ENCODE measurements around the gene VIPAS39.

VIPAS39 gene

DNA sequence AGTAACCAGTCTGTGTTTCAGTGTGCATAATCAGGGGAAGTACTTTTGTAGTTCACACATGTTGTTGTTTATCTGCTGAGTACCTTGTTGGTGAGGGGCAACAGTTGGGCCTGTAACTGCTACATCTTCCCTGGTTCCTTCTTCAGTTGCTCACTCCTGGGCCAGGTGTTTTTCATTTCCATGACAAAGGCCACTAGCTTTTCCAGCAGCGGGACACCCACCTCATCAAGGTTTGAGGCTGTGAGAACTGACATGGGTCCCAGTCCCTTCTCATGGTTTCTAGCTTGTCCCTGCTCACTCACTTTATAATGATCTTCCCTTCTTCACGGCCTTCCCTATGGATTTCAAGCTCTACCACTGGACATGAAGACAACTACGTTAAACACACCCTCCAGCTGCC lies 32.5 kb downstream of the VIPAS39 start:
- Histone ChIP-seq H3K4me2 (ENCODE audit: low read length) (no peak overlapping the region), H3K18ac (ENCODE audit: low read length) (no peak overlapping the region), H2BK120ac (ENCODE audit: insufficient read depth, low read length, poor library complexity) (no peak overlapping the region), H3K23ac (ENCODE audit: low read length) (no peak overlapping the region), H3K36me3 (ENCODE audit: control insufficient read depth in 1 of 2, insufficient read depth in 2 of 2, low read length in 2 of 2) (peaks cover 21 to 45% of the 10 kb centered on the region in 2 experiments), H3K14ac (ENCODE audit: low read length) (no peak overlapping the region), H3K9me3 (ENCODE audit: insufficient read depth, low read depth, low read length) (no peaks in the 10 kb centered on the region), H3K4me3 (ENCODE audit: low read depth, low read length) (no peak overlapping the region), H3K79me2 (ENCODE audit: control insufficient read depth, insufficient read depth, low read length, poor library complexity) (no peaks in the 10 kb centered on the region), H4K91ac (ENCODE audit: low read depth, low read length) (no peak overlapping the region), H2BK5ac (ENCODE audit: low read depth, low read length, poor library complexity) (no peak overlapping the region), H4K8ac (ENCODE audit: low read depth, low read length) (no peak overlapping the region), H3K79me1 (ENCODE audit: low read length) (no peaks in the 10 kb centered on the region), H3K4ac (ENCODE audit: low read depth, low read length) (no peak overlapping the region), H2AK5ac (ENCODE audit: low read length) (no peak overlapping the region), H2BK12ac (ENCODE audit: low read length) (no peak overlapping the region), H3K4me1 (ENCODE audit: control insufficient read depth in 1 of 2, insufficient read depth in 2 of 2, low read length in 2 of 2) (no peaks in the 10 kb centered on the region), H4K12ac (ENCODE audit: low read depth, low read length) (no peak overlapping the region), H2AFZ (ENCODE audit: insufficient read depth, low read length, poor library complexity) (no peak overlapping the region), H3K27me3 (ENCODE audit: insufficient read depth, low read length) (no peaks in the 10 kb centered on the region), H3K9ac (ENCODE audit: low read length) (no peak overlapping the region), H3K27ac (ENCODE audit: low read depth, low read length) (no peak overlapping the region)
- no peak for DNase-seq
- no CpG with 5 or more reads among the region's 3 CpGs for WGBS (ENCODE audit: extremely low coverage, insufficient coverage, insufficient read length)

DNA sequence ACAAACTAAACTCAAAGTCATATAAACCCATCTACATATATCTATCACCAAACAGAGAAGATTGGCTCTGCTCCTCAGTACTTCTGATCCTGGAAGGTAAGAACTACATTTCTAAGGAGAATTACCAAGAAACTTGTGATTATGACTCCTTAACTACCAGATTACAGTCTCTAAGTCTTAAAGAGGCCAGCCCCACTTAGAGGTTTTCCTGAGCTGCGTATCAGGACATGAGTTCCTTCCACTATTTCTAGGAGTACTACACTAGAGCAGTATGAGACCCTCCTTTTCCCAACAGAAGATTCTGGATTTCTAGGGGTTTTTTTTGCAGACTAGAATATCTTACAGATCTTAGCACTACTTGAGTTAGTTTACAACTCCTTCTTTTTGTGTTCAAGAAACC lies 34.0 kb downstream of the VIPAS39 start, which contains the start of gene NOXRED1:
TSS of gene NOXRED1 (minus strand) at position 101 of the 400 bp plus-strand sequence. CDS start 634 bp downstream, outside the sequence.
- H2BK12ac ChIP-seq (ENCODE audit: low read length), result no peak within 1 kb of the TSS
- no CpG with 5 or more reads among the region's 1 CpG for WGBS (ENCODE audit: extremely low coverage, insufficient coverage, insufficient read length)
- no peak within 1 kb of the TSS for H3K27ac ChIP-seq (ENCODE audit: low read depth, low read length)
- H2AFZ ChIP-seq (ENCODE audit: insufficient read depth, low read length, poor library complexity), result no peak within 1 kb of the TSS
- no peaks in the 10 kb centered on the region for H3K79me2 ChIP-seq (ENCODE audit: control insufficient read depth, insufficient read depth, low read length, poor library complexity)
- no peaks in the 10 kb centered on the region for H3K79me1 ChIP-seq (ENCODE audit: low read length)
- H4K91ac ChIP-seq (ENCODE audit: low read depth, low read length), result no peak within 1 kb of the TSS
- H3K4me2 ChIP-seq (ENCODE audit: low read length), result no peak within 1 kb of the TSS
- H4K12ac ChIP-seq (ENCODE audit: low read depth, low read length), result no peak within 1 kb of the TSS
- H2AK5ac ChIP-seq (ENCODE audit: low read length), result no peak within 1 kb of the TSS
- no peak within 1 kb of the TSS for H2BK120ac ChIP-seq (ENCODE audit: insufficient read depth, low read length, poor library complexity)
- no peak within 1 kb of the TSS for H3K14ac ChIP-seq (ENCODE audit: low read length)
- H3K4ac ChIP-seq (ENCODE audit: low read depth, low read length), result no peak within 1 kb of the TSS
- H3K18ac ChIP-seq (ENCODE audit: low read length), result no peak within 1 kb of the TSS
- H4K8ac ChIP-seq (ENCODE audit: low read depth, low read length), result no peak within 1 kb of the TSS
- H3K27me3 ChIP-seq (ENCODE audit: insufficient read depth, low read length), result no peaks in the 10 kb centered on the region
- H3K9me3 ChIP-seq (ENCODE audit: insufficient read depth, low read depth, low read length), result peaks cover 2% of the 10 kb centered on the region
- no peak within 1 kb of the TSS for H3K4me3 ChIP-seq (ENCODE audit: low read depth, low read length)
- H3K9ac ChIP-seq (ENCODE audit: low read length), result no peak within 1 kb of the TSS
- no peak for DNase-seq
- H3K4me1 ChIP-seq (ENCODE audit: control insufficient read depth in 1 of 2, insufficient read depth in 2 of 2, low read length in 2 of 2), result no peaks in the 10 kb centered on the region
- H2BK5ac ChIP-seq (ENCODE audit: low read depth, low read length, poor library complexity), result no peak within 1 kb of the TSS
- H3K23ac ChIP-seq (ENCODE audit: low read length), result no peak within 1 kb of the TSS
- H3K36me3 ChIP-seq (ENCODE audit: control insufficient read depth in 1 of 2, insufficient read depth in 2 of 2, low read length in 2 of 2), result peaks cover 20 to 33% of the 10 kb centered on the region in 2 experiments

DNA sequence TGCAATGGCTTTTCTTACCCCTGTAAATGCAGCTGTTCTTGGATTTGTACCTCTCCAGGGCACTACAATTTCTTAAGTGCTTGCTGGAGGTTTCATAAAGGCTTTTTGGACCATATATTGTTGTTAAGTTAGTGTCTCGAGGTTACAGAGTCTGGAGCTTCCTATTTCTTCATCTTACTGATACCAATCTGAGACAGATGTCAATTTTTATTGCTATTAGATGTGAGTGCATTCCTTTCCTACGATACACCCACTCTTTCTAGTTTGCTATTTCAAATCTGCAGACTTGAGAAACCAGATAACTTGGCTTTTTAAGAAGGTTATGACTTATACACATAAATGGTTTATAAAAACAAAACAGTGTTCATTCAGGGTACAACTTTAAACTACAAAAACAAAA lies 36.2 kb downstream of the VIPAS39 start:
- Histone ChIP-seq H4K8ac (ENCODE audit: low read depth, low read length) (no peak overlapping the region), H3K4me3 (ENCODE audit: low read depth, low read length) (no peak overlapping the region), H3K4me2 (ENCODE audit: low read length) (no peak overlapping the region), H3K4ac (ENCODE audit: low read depth, low read length) (no peak overlapping the region), H2AK5ac (ENCODE audit: low read length) (no peak overlapping the region), H3K9me3 (ENCODE audit: insufficient read depth, low read depth, low read length) (peaks cover 4% of the 10 kb centered on the region), H3K36me3 (ENCODE audit: control insufficient read depth in 1 of 2, insufficient read depth in 2 of 2, low read length in 2 of 2) (peaks cover 14 to 17% of the 10 kb centered on the region in 2 experiments), H4K91ac (ENCODE audit: low read depth, low read length) (no peak overlapping the region), H3K79me1 (ENCODE audit: low read length) (no peaks in the 10 kb centered on the region), H2AFZ (ENCODE audit: insufficient read depth, low read length, poor library complexity) (no peak overlapping the region), H3K9ac (ENCODE audit: low read length) (no peak overlapping the region), H4K12ac (ENCODE audit: low read depth, low read length) (no peak overlapping the region), H3K23ac (ENCODE audit: low read length) (no peak overlapping the region), H3K18ac (ENCODE audit: low read length) (no peak overlapping the region), H2BK12ac (ENCODE audit: low read length) (no peak overlapping the region), H3K79me2 (ENCODE audit: control insufficient read depth, insufficient read depth, low read length, poor library complexity) (no peaks in the 10 kb centered on the region), H3K27me3 (ENCODE audit: insufficient read depth, low read length) (no peaks in the 10 kb centered on the region), H3K4me1 (ENCODE audit: control insufficient read depth in 1 of 2, insufficient read depth in 2 of 2, low read length in 2 of 2) (no peaks in the 10 kb centered on the region), H2BK5ac (ENCODE audit: low read depth, low read length, poor library complexity) (no peak overlapping the region), H3K27ac (ENCODE audit: low read depth, low read length) (no peak overlapping the region), H3K14ac (ENCODE audit: low read length) (no peak overlapping the region), H2BK120ac (ENCODE audit: insufficient read depth, low read length, poor library complexity) (no peak overlapping the region)
- WGBS (ENCODE audit: extremely low coverage, insufficient coverage, insufficient read length), result no CpG with 5 or more reads among the region's 2 CpGs
- no peak for DNase-seq

DNA sequence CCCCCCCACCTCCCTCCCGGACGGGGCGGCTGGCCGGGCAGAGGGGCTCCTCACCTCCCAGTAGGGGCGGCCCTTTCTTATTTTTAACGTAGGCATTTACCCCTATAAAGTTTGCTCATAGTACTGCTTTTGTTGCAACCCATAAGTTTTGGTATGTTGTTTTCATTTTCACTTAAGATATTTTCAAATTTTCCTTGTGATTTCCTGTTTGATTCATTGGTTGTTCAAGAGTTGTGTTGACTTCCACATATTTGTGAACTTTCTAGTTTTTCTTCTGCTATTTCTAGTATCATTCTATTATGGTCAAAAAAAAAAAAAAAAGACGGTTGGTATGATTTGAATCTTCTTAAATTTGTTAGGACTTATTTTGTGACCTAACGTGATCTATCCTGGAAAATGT lies 40.6 kb downstream of the VIPAS39 start:
- peaks cover 4% of the 10 kb centered on the region for H3K9me3 ChIP-seq (ENCODE audit: insufficient read depth, low read depth, low read length)
- no peak overlapping the region for H3K27ac ChIP-seq (ENCODE audit: low read depth, low read length)
- no peak overlapping the region for H2BK12ac ChIP-seq (ENCODE audit: low read length)
- H2BK5ac ChIP-seq (ENCODE audit: low read depth, low read length, poor library complexity), result no peak overlapping the region
- no peak overlapping the region for H3K14ac ChIP-seq (ENCODE audit: low read length)
- H4K91ac ChIP-seq (ENCODE audit: low read depth, low read length), result no peak overlapping the region
- no peak overlapping the region for H2AK5ac ChIP-seq (ENCODE audit: low read length)
- no peak overlapping the region for H4K8ac ChIP-seq (ENCODE audit: low read depth, low read length)
- no peak overlapping the region for H3K18ac ChIP-seq (ENCODE audit: low read length)
- no peak overlapping the region for H2BK120ac ChIP-seq (ENCODE audit: insufficient read depth, low read length, poor library complexity)
- no peaks in the 10 kb centered on the region for H3K27me3 ChIP-seq (ENCODE audit: insufficient read depth, low read length)
- H3K4ac ChIP-seq (ENCODE audit: low read depth, low read length), result no peak overlapping the region
- no peaks in the 10 kb centered on the region for H3K79me2 ChIP-seq (ENCODE audit: control insufficient read depth, insufficient read depth, low read length, poor library complexity)
- H3K9ac ChIP-seq (ENCODE audit: low read length), result no peak overlapping the region
- no peaks in the 10 kb centered on the region for H3K79me1 ChIP-seq (ENCODE audit: low read length)
- H3K4me2 ChIP-seq (ENCODE audit: low read length), result no peak overlapping the region
- no peak overlapping the region for H3K4me3 ChIP-seq (ENCODE audit: low read depth, low read length)
- no CpG with 5 or more reads among the region's 8 CpGs for WGBS (ENCODE audit: extremely low coverage, insufficient coverage, insufficient read length)
- H3K23ac ChIP-seq (ENCODE audit: low read length), result no peak overlapping the region
- peaks cover 0 to 1% of the 10 kb centered on the region in 2 experiments for H3K36me3 ChIP-seq (ENCODE audit: control insufficient read depth in 1 of 2, insufficient read depth in 2 of 2, low read length in 2 of 2)
- H4K12ac ChIP-seq (ENCODE audit: low read depth, low read length), result no peak overlapping the region
- DNase-seq, result no peak
- no peaks in the 10 kb centered on the region for H3K4me1 ChIP-seq (ENCODE audit: control insufficient read depth in 1 of 2, insufficient read depth in 2 of 2, low read length in 2 of 2)
- H2AFZ ChIP-seq (ENCODE audit: insufficient read depth, low read length, poor library complexity), result no peak overlapping the region
